PFSK-1 (cell line): ENCODE data around the gene PDHA1.

Experiments used
- FOXP2 ChIP-seq: optimal IDR thresholded peaks from 2 replicates; pipeline ENCODE3; 2011; ENCODE audit warnings: borderline replicate concordance, control low read depth, inconsistent platforms; ENCODE audit not compliant: insufficient read depth; ENCODE audit errors: extremely low read length, extremely low read depth
- POLR2AphosphoS5 ChIP-seq: IDR thresholded peaks from 2 replicates; pipeline ENCODE4 v1.6.1; 2012; ENCODE audit warnings: low read depth, mild to moderate bottlenecking, control low read depth, low read length, moderate library complexity
- SIN3A ChIP-seq: IDR thresholded peaks from 2 replicates; pipeline ENCODE4 v1.6.1; 2012; ENCODE audit warnings: mild to moderate bottlenecking, low read length, moderate library complexity, borderline replicate concordance; ENCODE audit not compliant: insufficient read depth
- TAF1 ChIP-seq: IDR thresholded peaks from 2 replicates; pipeline ENCODE4 v1.6.1; 2012; ENCODE audit warnings: low read length, control low read depth, borderline replicate concordance; ENCODE audit not compliant: insufficient read depth
- TF ChIP-seq, protein P1 (sequence below), 2 experiments: IDR thresholded peaks; 2 replicates each; pipeline versions ENCODE4 v1.6.1 to v1.8.0; 2011 to 2012; ENCODE audit warnings: low read depth in 2 of 2, low read length in 2 of 2, control low read depth in 1 of 2, inconsistent platforms in 1 of 2, mild to moderate bottlenecking in 1 of 2, moderate library complexity in 1 of 2; ENCODE audit not compliant: insufficient read depth in 1 of 2

DNA sequence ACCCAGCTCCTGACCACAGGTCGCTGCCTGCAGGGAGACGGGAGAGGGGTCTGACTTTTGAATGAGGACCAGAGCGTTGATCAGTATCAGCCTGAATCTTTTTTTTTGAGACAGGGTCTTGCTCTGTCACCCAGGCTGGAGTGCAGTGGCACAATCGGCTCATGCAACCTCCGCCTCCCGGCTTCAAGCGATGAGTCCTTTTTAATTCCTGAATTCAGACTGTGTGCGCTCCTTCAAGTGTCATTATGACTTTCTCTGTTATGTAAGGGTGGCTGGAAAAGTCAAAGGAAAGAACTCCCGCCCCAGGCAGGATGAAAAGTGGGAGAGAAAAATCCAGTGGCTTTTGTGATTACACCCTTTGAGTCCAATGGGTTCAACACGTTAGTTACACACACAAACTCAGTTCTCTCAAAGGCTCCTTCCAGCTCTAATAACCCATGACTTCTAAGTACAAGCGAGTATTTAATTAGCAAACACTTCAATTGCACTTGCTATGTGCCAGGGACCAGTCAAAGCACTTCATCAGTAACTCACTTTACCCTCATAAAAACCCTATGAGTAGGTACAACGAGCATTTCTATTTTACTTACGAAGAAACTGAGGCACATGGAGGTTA, 44.4 kb downstream of the PDHA1 start:
- TF ChIP-seq TAF1: no peak
- no peak for TF ChIP-seq POLR2AphosphoS5
- TF ChIP-seq SIN3A: no peak
- TF ChIP-seq, protein P1, sequence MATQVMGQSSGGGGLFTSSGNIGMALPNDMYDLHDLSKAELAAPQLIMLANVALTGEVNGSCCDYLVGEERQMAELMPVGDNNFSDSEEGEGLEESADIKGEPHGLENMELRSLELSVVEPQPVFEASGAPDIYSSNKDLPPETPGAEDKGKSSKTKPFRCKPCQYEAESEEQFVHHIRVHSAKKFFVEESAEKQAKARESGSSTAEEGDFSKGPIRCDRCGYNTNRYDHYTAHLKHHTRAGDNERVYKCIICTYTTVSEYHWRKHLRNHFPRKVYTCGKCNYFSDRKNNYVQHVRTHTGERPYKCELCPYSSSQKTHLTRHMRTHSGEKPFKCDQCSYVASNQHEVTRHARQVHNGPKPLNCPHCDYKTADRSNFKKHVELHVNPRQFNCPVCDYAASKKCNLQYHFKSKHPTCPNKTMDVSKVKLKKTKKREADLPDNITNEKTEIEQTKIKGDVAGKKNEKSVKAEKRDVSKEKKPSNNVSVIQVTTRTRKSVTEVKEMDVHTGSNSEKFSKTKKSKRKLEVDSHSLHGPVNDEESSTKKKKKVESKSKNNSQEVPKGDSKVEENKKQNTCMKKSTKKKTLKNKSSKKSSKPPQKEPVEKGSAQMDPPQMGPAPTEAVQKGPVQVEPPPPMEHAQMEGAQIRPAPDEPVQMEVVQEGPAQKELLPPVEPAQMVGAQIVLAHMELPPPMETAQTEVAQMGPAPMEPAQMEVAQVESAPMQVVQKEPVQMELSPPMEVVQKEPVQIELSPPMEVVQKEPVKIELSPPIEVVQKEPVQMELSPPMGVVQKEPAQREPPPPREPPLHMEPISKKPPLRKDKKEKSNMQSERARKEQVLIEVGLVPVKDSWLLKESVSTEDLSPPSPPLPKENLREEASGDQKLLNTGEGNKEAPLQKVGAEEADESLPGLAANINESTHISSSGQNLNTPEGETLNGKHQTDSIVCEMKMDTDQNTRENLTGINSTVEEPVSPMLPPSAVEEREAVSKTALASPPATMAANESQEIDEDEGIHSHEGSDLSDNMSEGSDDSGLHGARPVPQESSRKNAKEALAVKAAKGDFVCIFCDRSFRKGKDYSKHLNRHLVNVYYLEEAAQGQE (IDR thresholded peaks at IDR 0.05; ENCODE audit: insufficient read depth in 1 of 2, low read depth in 2 of 2, low read length in 2 of 2): no peak
- no peak for TF ChIP-seq FOXP2
